SJCRH30 (cell line): Measurements from ENCODE around the gene RALGAPB. TPM values are rescaled to one million over a fixed set of nuclear protein-coding genes. Genes with fewer than 3 reads are reported as not detected.
"Not testable (repeated sequence)": the region's sequence is repeated elsewhere in the genome, so short reads cannot be mapped to it uniquely, and the experiment has no call there.

Experiments used
- DNase-seq, 2 experiments: peaks; one replicate each; pipeline ENCODE4 v3.0.0-alpha.2; 2015 to 2020
- H3K27ac ChIP-seq: fragments of 250-450 bp; sonication (Bioruptor Pico); 2 replicates; pipeline ENCODE4 v1.5.1; 2020; ENCODE audit warnings: mild to moderate bottlenecking, moderate library complexity
- H3K27me3 ChIP-seq: fragments of 250-450 bp; sonication (Bioruptor Pico); 2 replicates; pipeline ENCODE4 v1.5.1; 2020; ENCODE audit warnings: mild to moderate bottlenecking, moderate library complexity
- H3K36me3 ChIP-seq: fragments of 250-450 bp; sonication (Bioruptor Pico); 2 replicates; pipeline ENCODE4 v1.5.1; 2020; ENCODE audit warnings: mild to moderate bottlenecking, moderate library complexity
- H3K4me1 ChIP-seq: fragments of 250-450 bp; sonication (Bioruptor Pico); 2 replicates; pipeline ENCODE4 v1.5.1; 2020; ENCODE audit warnings: mild to moderate bottlenecking, moderate library complexity
- H3K4me3 ChIP-seq: fragments of 250-450 bp; sonication (Bioruptor Pico); 2 replicates; pipeline ENCODE4 v1.5.1; 2020; ENCODE audit warnings: mild to moderate bottlenecking, moderate library complexity
- H3K9me3 ChIP-seq: fragments of 250-450 bp; sonication (Bioruptor Pico); replicated peaks from 2 replicates; pipeline ENCODE4 v1.5.1; 2020; ENCODE audit warnings: mild to moderate bottlenecking, moderate library complexity
- total RNA-seq: library from RNA; depleted of rRNA; stranded (reverse); fragments of >200 nt; shearing (Covaris generic); gene quantifications from 2 replicates; pipeline ENCODE4 v1.2.3, GENCODE V29; 2014

The RALGAPB gene
- total RNA-seq, 1 experiment from 2014 or later = 51.5 TPM

GRCh38 chr20:38454556-38455473 lies 17.8 kb upstream of the RALGAPB start:
- Histone ChIP-seq H3K4me1 (no peaks in the 10 kb centered on the region), H3K36me3 (peaks cover 8% of the 10 kb centered on the region; the same call in 1 of the 2 replicates), H3K9me3 (no peaks in the 10 kb centered on the region)

DNA sequence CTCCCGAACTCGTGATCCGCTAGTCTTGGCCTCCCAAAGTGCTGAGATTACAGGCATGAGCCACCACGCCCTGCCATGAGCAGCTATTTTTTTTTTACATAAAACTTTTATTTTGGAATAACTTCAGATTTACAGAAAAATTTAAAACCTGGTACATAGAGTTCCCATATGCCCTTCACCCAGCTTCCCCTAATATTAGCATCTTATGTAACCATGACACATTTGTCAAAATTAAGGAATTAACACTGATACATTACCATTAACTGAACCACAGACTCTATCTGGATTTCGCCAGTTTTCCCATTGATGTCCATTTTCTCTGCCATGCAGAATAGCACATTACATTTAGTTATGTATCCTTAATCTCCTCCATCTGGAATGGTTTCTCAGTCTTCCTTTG lies 14.3 kb upstream of the RALGAPB start:
- Histone ChIP-seq H3K4me3 (no peak overlapping the region), H3K27ac (no peak overlapping the region), H3K9me3 (no peaks in the 10 kb centered on the region), H3K36me3 (no peaks in the 10 kb centered on the region), H3K4me1 (peaks cover 4% of the 10 kb centered on the region; the same call in 1 of the 2 replicates), H3K27me3 (peaks cover 11% of the 10 kb centered on the region; the same call in 1 of the 2 replicates)
- DNase-seq = no peak

More at GRCh38 chr20:38454556-38455473, 17.8 kb upstream of the RALGAPB start:
- Histone ChIP-seq H3K4me3 (no peak overlapping the region), H3K27ac (no peak overlapping the region), H3K27me3 (peaks cover 11% of the 10 kb centered on the region; the same call in 1 of the 2 replicates)
- DNase-seq = no peak

DNA sequence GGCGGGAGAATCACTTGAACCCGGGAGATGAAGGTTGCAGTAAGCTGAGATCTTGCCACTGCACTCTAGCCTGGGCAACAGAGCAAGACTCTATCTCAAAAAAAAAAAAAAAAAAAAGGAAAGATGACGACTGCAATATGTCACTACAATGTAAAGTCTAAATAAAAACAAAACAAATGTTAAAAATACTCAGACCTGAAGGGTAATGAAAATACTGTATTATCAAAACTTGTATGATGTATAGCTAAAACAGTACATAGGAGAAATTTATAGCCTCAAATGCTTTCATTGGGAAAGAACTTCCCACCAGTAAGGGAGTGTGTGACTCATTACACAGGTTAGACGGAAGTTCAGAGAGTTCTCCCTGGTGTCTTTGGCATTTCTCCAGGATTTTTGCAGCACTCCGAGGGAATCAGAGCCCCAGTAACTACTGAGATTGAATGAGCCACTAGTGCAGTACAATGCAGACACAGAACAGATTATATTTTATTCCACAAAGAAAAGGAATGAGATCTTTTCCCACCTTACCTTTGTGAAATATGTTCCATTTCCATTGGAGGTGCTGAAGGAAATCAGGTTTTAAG lies 12.5 kb upstream of the RALGAPB start:
- Histone ChIP-seq H3K36me3 (no peaks in the 10 kb centered on the region), H3K27me3 (peaks cover 11% of the 10 kb centered on the region; the same call in 1 of the 2 replicates), H3K4me1 (peaks cover 4% of the 10 kb centered on the region; the same call in 1 of the 2 replicates), H3K9me3 (no peaks in the 10 kb centered on the region), H3K27ac (no peak overlapping the region), H3K4me3 (no peak overlapping the region)
- DNase-seq = peak; percentile 70 to 85

DNA sequence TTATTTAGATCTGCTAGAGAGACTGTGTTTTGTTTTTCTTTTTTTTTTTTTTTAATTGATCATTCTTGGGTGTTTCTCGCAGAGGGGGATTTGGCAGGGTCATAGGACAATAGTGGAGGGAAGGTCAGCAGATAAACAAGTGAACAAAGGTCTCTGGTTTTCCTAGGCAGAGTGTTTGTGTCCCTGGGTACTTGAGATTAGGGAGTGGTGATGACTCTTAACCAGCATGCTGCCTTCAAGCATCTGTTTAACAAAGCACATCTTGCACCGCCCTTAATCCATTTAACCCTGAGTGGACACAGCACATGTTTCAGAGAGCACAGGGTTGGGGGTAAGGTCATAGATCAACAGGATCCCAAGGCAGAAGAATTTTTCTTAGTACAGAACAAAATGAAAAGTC lies 12.0 kb upstream of the RALGAPB start:
- not testable (repeated sequence) for H3K4me3 ChIP-seq, H3K4me1 ChIP-seq, H3K9me3 ChIP-seq, DNase-seq, H3K27ac ChIP-seq, H3K36me3 ChIP-seq
- peaks cover 11% of the 10 kb centered on the region; the same call in 1 of the 2 replicates for H3K27me3 ChIP-seq

DNA sequence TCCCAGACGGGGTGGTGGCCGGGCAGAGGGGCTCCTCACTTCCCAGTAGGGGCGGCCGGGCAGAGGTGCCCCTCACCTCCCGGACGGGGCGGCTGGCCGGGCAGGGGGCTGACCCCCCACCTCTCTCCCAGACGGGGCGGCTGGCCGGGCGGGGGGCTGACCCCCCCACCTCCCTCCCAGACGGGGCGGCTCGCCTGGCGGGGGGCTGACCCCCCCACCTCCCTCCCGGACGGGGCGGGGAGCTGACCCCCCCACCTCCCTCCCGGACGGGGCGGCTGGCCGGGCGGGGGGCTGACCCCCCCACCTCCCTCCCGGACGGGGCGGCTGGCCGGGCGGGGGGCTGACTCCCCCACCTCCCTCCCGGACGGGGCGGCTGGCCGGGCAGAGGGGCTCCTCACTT lies 11.5 kb upstream of the RALGAPB start:
- H3K36me3 ChIP-seq, DNase-seq, H3K4me3 ChIP-seq, H3K9me3 ChIP-seq, H3K4me1 ChIP-seq, H3K27ac ChIP-seq: not testable (repeated sequence)
- H3K27me3 ChIP-seq = peaks cover 11% of the 10 kb centered on the region; the same call in 1 of the 2 replicates

- not testable (repeated sequence) for H3K4me1 ChIP-seq, H3K27ac ChIP-seq, DNase-seq, H3K4me3 ChIP-seq, H3K9me3 ChIP-seq, H3K36me3 ChIP-seq
- peaks cover 11% of the 10 kb centered on the region; the same call in 1 of the 2 replicates for H3K27me3 ChIP-seq
These were observed 11.1 kb upstream of the RALGAPB start for GRCh38 chr20:38461569-38461968.

DNA sequence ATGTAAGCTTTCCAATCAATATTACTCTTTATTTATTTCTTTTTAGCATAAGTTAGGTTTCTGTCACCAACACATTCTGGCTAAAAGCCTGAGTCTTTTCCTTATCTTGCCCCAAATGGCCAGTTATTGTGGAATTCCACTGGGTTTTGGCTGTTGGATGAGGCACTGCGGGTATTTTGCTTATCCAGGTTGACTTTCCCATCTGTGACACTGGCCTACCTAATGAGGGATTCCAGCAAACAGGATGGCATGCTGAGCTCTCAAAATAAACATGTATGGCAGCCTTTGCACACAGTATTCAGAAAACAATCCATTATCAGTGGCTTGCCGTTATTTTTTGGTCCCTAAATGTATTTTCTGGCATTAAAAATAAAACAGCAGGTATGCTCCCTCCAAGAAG lies 6.5 kb upstream of the RALGAPB start:
- Histone ChIP-seq H3K4me3 (no peak overlapping the region), H3K9me3 (no peaks in the 10 kb centered on the region), H3K36me3 (no peaks in the 10 kb centered on the region), H3K27me3 (no peaks in the 10 kb centered on the region), H3K4me1 (no peaks in the 10 kb centered on the region), H3K27ac (no peak overlapping the region)
- no peak for DNase-seq

DNA sequence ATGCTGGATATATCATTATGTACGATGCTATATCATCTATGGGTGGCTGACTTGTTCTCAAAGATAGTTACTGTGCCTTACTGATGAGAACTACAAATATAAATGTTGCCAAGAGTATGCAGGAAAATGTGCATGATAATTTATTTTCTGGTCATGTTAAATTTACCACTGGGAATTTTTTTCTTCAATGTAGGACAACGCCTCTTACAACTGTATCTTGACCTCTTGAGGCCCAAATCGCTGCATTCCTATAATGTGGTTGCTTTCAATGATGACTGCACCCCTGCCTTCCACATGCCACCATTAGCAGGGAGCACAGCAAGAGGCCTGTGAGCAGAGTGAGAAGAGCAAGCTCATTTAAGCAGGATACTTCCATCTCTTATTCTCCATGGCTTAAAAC lies 5.7 kb upstream of the RALGAPB start:
- no peak overlapping the region for H3K27ac ChIP-seq
- H3K4me1 ChIP-seq = no peaks in the 10 kb centered on the region
- H3K36me3 ChIP-seq = no peaks in the 10 kb centered on the region
- H3K9me3 ChIP-seq = no peaks in the 10 kb centered on the region
- no peak overlapping the region for H3K4me3 ChIP-seq
- no peak for DNase-seq
- no peaks in the 10 kb centered on the region for H3K27me3 ChIP-seq

- Histone ChIP-seq H3K36me3 (no peaks in the 10 kb centered on the region), H3K4me1 (peaks cover 5% of the 10 kb centered on the region; the same call in 1 of the 2 replicates), H3K9me3 (no peaks in the 10 kb centered on the region), H3K27ac (no peak overlapping the region), H3K4me3 (no peak overlapping the region), H3K27me3 (no peaks in the 10 kb centered on the region)
- no peak for DNase-seq
These were observed 1.4 kb upstream of the RALGAPB start for GRCh38 chr20:38471245-38471644.

DNA sequence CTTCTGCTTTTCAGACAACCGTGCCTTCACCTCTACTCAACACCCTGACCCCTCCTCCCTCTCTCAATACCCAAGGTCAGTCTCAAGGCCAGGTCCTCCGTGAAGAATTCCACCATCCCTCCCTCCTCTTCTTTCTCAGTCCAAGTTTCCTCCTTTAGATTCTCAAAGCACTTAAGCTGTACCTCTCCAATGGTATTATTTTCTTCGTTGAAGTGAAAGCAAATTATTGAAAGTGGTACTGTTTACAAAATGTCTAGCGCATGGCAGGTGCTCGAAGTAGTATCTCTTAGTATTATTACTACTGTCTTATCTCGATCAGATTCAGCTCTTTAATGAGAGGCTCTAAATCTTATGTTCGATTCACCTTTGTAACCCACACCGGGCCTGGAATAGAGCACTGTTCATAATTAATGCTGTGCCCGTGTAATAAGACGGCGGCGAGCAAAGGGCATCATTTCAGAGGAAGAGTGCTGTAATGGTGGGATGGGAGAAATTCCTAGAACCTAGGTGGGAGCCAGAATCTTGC lies 593 bp upstream of the RALGAPB start:
- peak overlapping the region; percentile 66 for H3K4me3 ChIP-seq
- no peaks in the 10 kb centered on the region for H3K36me3 ChIP-seq
- no peaks in the 10 kb centered on the region for H3K9me3 ChIP-seq
- no peak overlapping the region for H3K27ac ChIP-seq
- no peak for DNase-seq
- peaks cover 5% of the 10 kb centered on the region; the same call in 1 of the 2 replicates for H3K4me1 ChIP-seq
- no peaks in the 10 kb centered on the region for H3K27me3 ChIP-seq

GRCh38 chr20:38473367-38473795 lies 738 bp downstream of the RALGAPB start:
- DNase-seq = no peak
- Histone ChIP-seq H3K27me3 (no peaks in the 10 kb centered on the region), H3K4me1 (peaks cover 5% of the 10 kb centered on the region; the same call in 1 of the 2 replicates), H3K4me3 (peak overlapping the region; percentile 66), H3K27ac (no peak overlapping the region; the same call in 1 of the 2 replicates), H3K9me3 (no peaks in the 10 kb centered on the region), H3K36me3 (no peaks in the 10 kb centered on the region)

DNA sequence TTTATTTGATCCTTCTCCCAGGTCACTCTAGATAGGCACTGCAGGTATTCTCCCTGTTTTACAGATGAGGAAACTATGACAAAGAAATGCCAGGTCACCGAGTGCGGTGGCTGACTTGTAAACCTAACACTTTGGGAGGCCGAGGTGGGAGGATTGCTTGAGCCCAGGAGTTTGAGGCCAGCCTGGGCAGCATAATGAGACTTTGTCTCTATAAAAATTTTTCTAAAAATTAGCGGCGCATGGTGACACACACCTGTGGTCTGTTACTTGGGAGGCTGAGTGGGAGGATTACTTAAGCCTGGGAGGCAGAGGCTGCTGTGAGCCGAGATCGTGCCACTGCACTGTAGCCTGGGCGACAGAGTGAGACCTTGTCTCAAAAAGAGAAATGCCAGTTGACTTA lies 5.1 kb downstream of the RALGAPB start:
- peaks cover 5% of the 10 kb centered on the region; the same call in 1 of the 2 replicates for H3K4me1 ChIP-seq
- H3K9me3 ChIP-seq = no peaks in the 10 kb centered on the region
- no peak for DNase-seq
- H3K27ac ChIP-seq = no peak overlapping the region
- H3K27me3 ChIP-seq = no peaks in the 10 kb centered on the region
- no peak overlapping the region for H3K4me3 ChIP-seq
- no peaks in the 10 kb centered on the region; the same call in 1 of the 2 replicates for H3K36me3 ChIP-seq

GRCh38 chr20:38479596-38479995 lies 7.0 kb downstream of the RALGAPB start:
- no peak for DNase-seq
- no peaks in the 10 kb centered on the region for H3K4me1 ChIP-seq
- H3K9me3 ChIP-seq = no peaks in the 10 kb centered on the region
- peaks cover 2% of the 10 kb centered on the region; the same call in 1 of the 2 replicates for H3K36me3 ChIP-seq
- H3K27me3 ChIP-seq = no peaks in the 10 kb centered on the region
- H3K4me3 ChIP-seq = no peak overlapping the region
- H3K27ac ChIP-seq = no peak overlapping the region

DNA sequence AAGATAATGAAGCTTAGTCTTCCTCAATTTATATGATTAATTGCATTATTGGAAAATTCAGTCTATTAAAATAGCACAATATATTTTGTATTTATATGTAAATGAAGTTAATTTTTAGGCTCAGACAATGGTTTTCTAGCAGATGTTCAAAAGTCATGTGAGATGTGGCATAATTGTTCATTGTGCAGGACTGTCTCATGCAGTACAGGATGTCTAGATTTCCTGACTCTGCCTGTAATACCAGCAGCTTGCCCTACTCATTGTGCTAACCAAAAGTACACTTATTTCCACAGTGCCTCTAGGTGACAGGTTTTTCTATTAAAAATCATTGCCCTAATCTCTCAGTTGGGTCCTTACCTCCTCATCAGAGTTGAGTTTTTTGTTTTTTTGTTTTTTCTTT lies 12.4 kb downstream of the RALGAPB start:
- H3K4me3 ChIP-seq = no peak overlapping the region
- no peaks in the 10 kb centered on the region for H3K27me3 ChIP-seq
- no peaks in the 10 kb centered on the region for H3K4me1 ChIP-seq
- no peak for DNase-seq
- H3K36me3 ChIP-seq = peaks cover 20% of the 10 kb centered on the region
- H3K9me3 ChIP-seq = no peaks in the 10 kb centered on the region
- H3K27ac ChIP-seq = no peak overlapping the region

- Histone ChIP-seq H3K27ac (no peak overlapping the region), H3K36me3 (peaks cover 48% of the 10 kb centered on the region)
These were observed 16.5 kb downstream of the RALGAPB start for GRCh38 chr20:38489181-38489580.

More at GRCh38 chr20:38489181-38489580, 16.5 kb downstream of the RALGAPB start:
- Histone ChIP-seq H3K4me3 (no peak overlapping the region), H3K4me1 (no peaks in the 10 kb centered on the region), H3K9me3 (no peaks in the 10 kb centered on the region), H3K27me3 (no peaks in the 10 kb centered on the region)
- no peak for DNase-seq
